HG02981 (cell line): ENCODE results near the gene HOMER2.

Experiments used
- ATAC-seq: cut with Tn5 transposase; IDR thresholded peaks from one replicate; pipeline ENCODE4 v1.9.1; 2021; ENCODE audit warnings: mild to moderate bottlenecking, moderate library complexity; ENCODE audit not compliant: unreplicated experiment

The HOMER2 gene

GRCh38 chr15:82933576-82933975, 18.9 kb downstream of the HOMER2 start:
- no peak for ATAC-seq

- ATAC-seq, result no peak
Measured at GRCh38 chr15:82931221-82931620, 21.3 kb downstream of the HOMER2 start.

GRCh38 chr15:82930461-82930860, 22.1 kb downstream of the HOMER2 start:
- no peak for ATAC-seq

DNA sequence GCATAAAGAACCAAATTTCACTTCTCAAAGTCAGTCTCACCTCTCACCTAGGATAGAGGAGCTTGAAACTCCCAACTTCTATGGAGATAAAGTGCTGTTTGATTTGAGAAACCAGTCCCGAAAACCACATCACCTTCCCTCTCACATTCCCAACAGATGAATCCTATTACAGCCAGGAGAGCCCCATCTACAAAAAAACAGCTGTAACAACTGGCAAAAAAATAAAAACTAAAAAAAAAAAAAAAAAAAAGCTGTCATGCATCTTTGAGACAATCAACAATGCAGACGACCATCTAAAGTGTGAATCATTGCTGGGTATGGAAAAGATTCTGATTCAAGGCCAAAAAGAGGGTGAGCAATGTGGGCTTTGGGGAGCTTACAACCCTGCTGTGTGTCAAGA, 23.8 kb downstream of the HOMER2 start:
- ATAC-seq, result no peak

DNA sequence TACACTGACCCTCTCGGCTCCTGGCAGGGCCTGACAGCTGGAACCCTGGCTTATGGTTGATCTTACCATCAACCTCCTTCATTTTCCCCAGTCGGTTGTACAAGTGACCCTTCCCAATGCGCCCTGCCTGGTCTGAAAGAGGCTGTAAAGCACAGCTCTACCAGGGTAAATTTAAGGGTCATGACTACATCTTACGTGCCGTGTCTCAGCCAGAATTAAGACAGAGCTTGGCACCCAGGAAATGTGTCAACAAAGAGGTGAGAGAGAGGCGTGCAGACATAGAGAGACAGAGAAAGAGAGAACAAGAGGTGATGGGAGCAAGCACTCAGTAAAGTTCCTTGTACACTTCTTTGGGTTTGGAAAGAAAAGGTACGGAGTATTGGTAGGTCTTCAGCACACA, 28.8 kb downstream of the HOMER2 start:
- ATAC-seq, result no peak

- no peak for ATAC-seq
Measured at GRCh38 chr15:82922737-82923136, 29.8 kb downstream of the HOMER2 start.

GRCh38 chr15:82921939-82922338, 30.6 kb downstream of the HOMER2 start:
- ATAC-seq, result no peak

DNA sequence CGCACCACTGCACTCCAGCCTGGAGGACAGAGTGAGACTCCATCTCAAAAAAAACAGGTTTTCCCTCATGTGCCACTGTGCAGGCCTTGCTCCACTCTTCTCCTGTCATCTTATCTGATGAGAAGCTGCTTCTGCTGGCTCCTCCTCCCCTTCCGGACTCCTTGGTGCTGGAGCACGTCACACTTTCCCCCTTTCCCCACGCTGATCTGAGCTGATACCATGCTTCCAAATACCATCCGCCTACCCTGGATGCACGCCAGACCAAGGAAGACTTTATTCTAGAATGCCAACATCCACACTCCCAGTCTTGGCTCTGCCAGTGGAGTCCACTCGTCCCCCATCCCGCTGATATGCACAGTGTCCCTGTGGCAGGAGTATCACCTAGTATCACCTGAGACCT, 31.3 kb downstream of the HOMER2 start:
- ATAC-seq, result no peak

DNA sequence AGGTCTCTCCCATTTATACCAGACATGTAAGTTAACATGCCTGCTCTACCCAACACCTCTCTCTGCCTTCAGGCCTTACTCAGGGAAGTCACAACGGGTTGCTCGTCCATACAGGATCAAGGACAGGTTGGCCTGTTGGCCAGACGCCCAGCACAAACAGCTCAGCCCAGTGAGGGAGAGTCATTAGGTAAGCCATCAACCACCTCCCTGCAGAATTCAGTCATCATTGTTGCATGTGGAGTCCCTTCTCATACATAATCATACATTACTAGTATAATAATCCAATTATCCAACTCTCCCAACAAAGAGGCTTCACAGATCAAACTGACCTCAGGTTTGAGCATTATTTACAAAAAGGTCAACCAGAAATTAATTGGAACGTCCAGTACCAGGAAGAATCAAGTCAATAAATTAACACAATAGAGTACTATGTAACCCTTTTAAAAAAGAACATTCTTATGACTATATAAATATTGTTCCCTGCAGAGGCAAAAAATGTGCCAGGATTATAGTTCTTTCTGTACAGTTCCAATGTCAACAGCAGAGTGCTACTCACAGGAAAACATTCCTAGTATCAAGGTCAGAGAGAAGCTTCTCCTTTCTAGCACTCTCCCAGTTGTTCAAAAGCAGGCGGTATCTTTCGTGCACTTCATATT, 33.2 kb downstream of the HOMER2 start:
- no peak for ATAC-seq

- no peak for ATAC-seq
Measured at GRCh38 chr15:82918607-82919230, 33.8 kb downstream of the HOMER2 start.

GRCh38 chr15:82918162-82918561, 34.4 kb downstream of the HOMER2 start:
- no peak for ATAC-seq

- ATAC-seq, result no peak
Measured at GRCh38 chr15:82917249-82917648, 35.3 kb downstream of the HOMER2 start.

- no peak for ATAC-seq
Measured at GRCh38 chr15:82916161-82916952, 36.2 kb downstream of the HOMER2 start.

DNA sequence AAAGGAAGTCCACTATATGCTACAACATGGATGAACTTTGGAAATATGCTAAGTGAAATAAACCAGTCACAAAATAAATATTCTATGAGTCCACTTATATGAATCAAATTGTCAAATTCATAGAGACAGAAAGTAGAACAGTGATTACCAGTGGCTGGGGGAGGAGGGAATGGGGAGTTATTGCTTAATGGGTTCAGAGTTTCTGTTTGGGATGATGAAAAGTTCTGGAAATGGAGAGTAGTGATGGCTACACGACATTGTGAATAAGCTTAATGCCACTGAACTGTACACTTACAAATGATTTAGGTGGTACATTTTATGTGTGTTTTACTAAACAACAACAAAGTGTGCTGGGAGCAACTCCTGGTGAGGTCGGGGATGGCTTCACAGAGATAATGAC, 38.1 kb downstream of the HOMER2 start:
- no peak for ATAC-seq

DNA sequence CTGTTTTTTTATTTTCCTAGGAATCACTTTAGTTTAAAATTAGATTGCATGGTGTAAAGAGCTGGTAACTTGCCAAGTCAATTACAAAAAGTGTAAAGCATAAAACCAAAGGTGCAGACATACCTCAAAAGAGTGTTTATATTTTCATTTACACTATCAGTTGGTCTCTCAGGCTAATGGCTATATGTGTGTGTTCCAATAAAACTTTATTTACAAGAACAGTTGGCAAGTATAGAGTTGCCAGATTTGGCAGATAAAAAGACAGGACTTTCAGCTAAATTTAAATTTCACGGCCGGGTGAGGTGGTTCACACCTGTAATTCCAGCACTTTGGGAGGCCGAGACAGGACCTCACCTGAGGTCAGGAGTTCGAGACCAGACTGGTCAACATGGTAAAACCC, 41.1 kb downstream of the HOMER2 start:
- ATAC-seq, result no peak

- no peak for ATAC-seq
Measured at GRCh38 chr15:82910721-82911120, 41.8 kb downstream of the HOMER2 start.

DNA sequence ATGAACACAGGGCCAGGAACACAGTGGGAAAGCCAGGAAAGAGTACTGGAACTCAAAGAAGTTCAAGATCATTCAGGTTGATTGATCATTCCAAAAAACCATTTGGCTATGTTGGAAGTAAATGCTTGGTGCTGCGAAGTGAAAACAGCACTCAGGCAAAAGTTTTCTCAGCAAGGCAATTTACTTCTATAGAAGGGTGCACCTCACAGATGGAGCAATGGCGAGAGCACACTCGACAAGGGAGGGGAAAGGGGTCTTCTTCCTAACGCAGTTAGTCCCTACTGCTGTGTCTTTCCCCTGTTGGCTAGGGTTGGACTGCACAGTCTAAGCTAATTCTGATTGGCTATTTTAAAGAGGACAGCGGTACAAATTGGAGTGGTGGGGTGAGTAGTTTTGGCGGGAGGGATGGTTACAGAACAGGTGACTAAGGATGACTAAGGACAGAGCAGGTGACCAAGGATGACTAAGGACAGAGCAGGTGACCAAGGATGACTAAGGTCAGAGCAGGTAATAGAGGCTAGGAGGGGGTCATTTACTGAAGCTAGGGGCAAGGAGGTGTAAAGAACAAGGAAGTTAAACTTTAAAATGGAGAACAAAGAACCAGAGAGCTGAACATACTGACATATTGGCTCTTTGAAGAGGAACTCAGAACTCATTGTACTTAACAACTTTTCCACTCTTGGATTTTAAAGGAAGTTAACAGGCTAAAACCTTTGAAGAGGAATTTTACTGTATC, 43.3 kb downstream of the HOMER2 start:
- no peak for ATAC-seq

DNA sequence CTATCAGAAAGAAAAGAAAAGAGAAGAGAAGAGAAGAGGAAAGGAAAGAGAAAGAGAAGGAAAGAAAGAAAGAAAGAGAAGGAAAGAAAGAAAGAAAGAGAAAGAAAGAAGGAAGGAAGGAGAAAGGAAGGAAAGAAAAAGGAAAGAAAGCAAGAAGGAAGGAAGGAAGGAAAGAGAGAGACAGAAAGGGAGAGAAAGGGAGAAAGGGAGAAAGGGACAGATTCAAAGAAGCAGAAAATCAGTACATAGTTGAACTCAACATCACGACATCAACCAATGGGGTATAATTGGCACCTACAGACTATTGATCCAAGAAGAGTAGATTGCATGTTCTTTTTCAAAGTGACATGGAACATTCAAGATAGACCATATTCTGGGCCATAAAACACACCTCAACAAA, 45.2 kb downstream of the HOMER2 start:
- ATAC-seq, result no peak

DNA sequence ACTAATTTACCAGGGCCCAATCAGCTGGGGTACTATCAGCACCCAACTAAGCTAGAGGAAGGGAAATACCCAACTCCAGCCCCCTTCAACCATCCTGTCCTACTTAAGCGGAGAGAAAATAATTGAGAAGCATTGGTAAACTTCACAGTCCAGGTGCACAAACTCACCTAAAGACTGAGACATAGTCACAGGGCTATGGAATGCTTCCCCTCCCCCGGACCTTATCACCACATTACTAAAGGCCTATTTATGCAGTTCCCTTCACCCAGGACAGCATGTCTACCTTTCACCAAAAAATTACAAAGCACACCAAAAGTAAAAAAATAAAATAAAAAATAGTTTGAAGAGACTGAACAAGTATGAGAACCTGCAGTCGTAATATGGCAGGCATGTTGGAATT, 47.9 kb downstream of the HOMER2 start:
- ATAC-seq, result no peak

DNA sequence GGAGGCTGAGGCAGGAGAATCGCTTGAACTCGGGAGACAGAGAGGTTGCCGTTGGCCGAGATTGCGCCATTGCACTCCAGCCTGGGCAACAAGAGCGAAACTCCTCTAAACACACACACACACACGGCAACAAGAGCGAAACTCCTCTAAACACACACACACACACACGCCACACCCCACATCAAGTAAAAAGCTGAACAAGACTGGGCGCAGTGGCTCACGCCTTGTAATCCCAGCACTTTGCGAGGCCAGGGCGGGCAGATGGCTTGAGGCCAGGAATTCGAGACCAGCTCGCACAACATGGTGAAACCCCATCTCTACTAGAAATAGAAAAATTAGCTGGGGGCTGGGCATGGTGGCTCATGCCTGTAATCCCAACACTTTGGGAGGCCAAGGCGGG, 49.0 kb downstream of the HOMER2 start:
- ATAC-seq, result no peak

DNA sequence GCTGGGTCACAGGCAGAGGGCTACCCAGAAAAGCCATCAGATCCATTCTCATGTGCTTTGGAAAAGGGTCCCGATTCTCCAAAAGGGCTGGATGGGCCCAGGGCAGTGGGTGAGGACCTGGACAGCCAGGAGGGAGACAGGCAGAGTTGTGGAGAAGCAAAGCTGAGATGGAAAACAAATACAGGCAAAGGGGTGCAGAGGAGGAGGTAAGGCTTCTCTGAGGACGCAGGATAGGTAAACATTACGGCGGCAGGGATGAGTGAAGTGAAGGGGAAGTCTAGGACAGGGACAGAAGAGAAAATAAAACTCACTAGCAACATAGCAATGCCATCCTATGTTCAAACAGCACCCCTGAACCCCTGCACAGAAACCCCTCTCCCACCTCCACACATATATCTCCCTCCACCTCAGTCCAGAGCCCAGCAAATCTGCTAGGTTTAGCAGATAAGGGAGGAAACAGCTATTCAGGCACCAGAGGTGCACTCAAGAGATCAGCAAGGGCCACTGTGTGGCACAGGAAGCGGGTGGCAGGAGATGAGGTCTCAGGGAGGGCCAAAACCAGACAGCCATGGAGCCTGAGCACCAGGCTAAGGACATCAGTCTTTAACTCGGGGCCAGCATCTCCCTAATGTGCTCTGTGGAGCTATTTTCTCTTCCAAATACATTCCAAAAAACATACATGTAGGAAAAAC, 51.3 kb downstream of the HOMER2 start:
- no peak for ATAC-seq
